HG03039 (cell line): ENCODE data around the gene SND1.

Source experiments
- ATAC-seq: cut with Tn5 transposase; IDR thresholded peaks from one replicate; pipeline ENCODE4 v1.9.1; 2021; ENCODE audit warnings: mild to moderate bottlenecking, moderate library complexity; ENCODE audit not compliant: unreplicated experiment

SND1 gene

DNA sequence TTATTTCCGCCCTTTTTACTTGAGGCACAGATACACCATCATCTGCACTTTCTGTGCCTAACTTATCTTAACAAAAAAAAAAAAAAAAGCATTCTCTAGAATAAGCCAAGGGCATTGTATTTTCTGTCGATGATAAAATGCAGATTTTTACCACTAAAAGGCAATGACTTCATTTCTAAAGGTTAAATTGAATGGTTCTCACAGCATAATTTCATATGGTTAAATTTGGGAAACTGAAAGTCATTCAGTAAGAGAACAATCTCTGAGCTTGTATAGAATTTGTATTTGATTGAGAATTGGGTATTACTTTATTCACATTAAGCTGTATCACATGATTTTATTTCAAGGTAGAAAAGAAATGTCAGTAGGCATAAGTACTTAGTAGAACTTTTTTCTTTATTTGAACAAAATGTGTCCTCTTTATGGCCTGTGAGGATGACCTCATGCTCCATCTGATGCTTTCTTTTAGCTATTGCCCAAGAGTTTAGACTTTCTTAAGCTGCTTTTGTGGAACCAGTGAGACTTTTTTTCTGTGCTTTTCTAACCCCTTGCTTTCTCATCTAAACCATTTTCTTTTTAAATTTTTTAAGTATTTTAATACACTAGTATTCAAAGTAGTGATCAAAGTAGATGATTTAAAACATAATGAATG, 268.9 kb downstream of the SND1 start:
- no peak for ATAC-seq

DNA sequence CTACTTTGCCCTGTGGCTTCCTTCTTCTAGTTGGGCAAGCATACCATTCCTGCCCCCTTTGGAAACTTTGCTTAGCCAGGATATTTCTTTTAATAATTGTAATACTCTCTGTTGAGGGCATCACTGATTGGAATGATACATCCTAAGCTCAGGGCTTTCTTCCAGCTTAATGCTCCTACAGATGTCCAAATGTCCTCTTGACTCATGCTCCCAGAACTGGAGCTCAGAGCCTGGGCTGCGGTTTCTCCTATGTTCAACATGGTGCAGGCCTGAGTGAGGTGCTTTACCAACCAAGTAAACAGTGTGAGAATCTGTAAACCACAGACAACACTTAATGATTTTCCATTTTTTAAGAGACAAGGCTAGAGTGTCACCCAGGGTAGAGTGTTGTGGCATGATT, 270.7 kb downstream of the SND1 start:
- no peak for ATAC-seq

- no peak for ATAC-seq
These were observed 272.9 kb downstream of the SND1 start for GRCh38 chr7:127924874-127925273.

GRCh38 chr7:127927348-127927696, 275.3 kb downstream of the SND1 start:
- ATAC-seq, result no peak

GRCh38 chr7:127928222-127928621, 276.2 kb downstream of the SND1 start:
- no peak for ATAC-seq

DNA sequence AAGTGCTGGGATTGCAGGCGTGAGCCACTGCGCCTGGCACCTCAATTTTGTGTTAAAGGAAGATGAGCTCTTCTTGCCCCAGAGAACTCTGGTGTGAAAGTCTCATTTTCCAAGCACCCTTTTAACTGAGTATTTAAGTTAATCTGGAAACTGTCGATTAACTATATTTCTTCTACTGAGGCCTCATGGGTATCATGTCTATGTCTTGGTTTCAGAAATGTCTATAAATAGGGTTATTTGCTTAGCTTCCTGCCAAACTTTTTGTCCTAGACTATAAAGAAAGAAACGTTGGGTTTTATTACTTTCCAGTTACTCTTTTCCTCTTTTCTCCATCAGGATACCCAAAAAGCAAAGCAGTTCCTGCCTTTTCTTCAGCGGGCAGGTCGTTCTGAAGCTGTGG, 276.9 kb downstream of the SND1 start:
- no peak for ATAC-seq

- no peak for ATAC-seq
These were observed 278.6 kb downstream of the SND1 start for GRCh38 chr7:127930341-127931328.

- no peak for ATAC-seq
These were observed 280.1 kb downstream of the SND1 start for GRCh38 chr7:127932076-127932475.

DNA sequence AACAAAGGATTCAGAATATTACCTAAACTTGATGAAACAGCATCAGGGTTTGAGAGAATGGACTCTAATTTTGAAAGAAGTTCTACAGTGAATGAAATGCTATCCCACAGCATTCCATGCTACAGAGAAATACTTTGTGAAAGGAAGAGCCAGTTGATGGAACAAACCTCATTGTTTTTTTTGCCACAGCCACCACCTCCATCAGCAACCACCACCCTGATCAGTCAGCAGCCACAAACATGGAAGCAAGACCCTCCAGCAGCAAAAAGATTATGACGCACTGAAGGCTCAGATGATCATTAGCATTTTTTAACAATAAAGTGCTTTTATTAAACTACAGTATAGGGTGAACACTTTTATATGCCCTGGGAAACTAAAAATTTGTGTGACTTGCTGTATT, 280.5 kb downstream of the SND1 start:
- ATAC-seq, result no peak

DNA sequence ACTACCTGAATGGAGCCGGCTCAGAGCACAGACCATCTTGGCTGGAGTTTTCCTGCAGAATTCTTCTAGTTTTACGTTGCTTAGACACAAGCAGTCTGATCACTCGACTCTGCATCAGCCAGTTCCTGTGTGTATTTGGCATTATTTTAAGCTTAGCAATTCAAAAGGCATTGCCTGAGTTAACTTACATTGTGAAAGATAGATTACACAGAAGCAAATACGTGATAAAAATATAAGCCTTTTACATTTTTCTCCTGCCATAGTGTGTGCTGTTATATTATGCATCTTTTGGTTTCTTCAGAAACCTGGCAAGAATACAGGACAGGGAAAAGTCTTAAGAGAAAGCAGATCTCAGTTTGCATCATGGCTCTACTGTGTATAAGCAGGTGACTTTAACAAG, 281.2 kb downstream of the SND1 start:
- no peak for ATAC-seq

GRCh38 chr7:127934711-127935110, 282.7 kb downstream of the SND1 start:
- ATAC-seq, result no peak

DNA sequence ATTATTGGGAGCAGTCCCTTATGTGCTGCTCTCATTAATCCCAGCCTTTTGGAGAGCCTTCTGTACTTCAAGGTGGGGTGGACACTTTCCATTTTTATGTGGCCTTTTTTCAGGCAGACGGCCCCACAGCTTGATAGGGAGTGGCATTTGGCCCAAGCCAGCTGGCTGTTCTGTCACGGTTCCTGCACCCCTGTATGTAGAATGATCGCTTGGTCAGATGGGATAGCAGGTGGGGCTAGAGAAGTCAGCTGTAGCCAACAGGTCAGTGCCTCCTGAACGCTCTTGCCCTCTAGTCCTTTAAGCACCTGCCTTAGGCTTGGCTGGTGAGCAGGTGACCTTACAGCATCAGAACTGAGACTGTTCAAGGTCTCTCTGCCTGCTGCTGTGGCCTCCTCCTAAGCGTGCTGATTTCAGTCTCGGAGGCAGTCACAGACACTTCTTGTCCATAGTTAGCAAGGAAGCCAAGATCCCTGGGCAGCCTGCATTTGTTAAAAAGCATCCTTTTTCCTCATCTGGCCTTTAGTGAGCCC, 283.9 kb downstream of the SND1 start:
- ATAC-seq, result no peak

DNA sequence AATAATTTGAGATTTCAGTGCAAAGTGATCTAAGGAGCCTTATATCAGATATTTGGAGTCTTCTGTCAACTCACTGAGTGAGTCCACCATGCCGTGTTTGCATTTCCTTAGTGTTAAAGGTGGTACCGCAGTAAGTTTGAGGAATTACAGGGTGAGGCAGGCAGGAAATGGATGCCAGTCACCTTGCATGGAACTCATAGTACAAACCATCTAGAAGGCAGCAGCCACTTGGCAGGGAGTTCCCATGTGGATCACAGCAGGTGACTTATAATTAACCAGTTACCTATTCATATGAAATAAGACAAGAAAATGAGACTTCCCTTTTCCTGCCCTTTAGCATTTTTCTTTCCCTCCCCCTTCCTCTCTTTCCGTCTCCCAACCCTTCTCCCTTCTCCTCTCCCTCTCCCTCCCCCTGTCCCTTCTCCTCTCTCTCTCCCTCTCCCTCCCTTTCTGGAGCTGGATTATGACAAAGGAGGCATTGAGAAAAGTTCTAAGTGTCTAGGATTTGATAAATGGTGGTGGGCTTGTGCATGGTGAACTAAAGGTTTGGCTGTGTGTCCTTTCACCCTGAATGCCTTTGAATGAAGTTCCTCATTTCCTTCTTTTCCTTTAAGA, 285.2 kb downstream of the SND1 start:
- no peak for ATAC-seq

- ATAC-seq, result no peak
These were observed 286.6 kb downstream of the SND1 start for GRCh38 chr7:127938588-127938987.

GRCh38 chr7:127940381-127941160, 288.6 kb downstream of the SND1 start:
- no peak for ATAC-seq

DNA sequence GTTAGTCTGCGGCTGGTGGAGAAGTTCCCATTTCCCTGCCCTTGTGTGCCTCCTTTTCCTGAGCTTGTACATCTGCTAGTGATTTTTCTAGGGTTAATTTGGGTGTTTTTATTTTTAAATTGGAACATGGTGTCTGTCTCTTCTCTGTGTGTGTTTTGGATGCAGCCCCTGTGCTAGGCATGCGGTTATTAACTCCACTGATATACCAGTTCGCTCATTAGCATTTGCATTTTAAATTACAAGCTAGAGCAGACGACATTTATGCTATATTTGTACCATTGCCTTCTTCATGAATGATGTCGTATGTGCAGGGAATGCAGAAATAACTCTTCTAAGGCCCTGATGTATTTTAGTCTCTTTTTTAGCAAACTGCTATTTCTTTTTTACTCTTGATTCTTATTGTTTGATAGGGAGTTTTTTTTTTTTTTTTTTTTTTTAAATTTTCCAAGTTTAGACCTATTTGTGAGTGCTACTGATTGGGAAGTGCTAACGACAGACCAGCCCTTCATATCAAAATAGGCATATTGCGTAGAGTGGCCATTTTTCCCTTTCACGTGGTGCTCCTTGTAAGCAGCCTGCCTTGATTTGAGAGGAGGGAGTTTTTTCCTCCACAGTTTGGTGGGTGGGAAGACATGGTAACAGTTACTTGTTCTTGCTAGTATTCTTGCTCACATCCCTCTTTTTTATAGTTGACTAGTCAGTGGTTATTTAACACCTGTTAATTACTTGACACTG, 289.6 kb downstream of the SND1 start:
- ATAC-seq, result no peak

DNA sequence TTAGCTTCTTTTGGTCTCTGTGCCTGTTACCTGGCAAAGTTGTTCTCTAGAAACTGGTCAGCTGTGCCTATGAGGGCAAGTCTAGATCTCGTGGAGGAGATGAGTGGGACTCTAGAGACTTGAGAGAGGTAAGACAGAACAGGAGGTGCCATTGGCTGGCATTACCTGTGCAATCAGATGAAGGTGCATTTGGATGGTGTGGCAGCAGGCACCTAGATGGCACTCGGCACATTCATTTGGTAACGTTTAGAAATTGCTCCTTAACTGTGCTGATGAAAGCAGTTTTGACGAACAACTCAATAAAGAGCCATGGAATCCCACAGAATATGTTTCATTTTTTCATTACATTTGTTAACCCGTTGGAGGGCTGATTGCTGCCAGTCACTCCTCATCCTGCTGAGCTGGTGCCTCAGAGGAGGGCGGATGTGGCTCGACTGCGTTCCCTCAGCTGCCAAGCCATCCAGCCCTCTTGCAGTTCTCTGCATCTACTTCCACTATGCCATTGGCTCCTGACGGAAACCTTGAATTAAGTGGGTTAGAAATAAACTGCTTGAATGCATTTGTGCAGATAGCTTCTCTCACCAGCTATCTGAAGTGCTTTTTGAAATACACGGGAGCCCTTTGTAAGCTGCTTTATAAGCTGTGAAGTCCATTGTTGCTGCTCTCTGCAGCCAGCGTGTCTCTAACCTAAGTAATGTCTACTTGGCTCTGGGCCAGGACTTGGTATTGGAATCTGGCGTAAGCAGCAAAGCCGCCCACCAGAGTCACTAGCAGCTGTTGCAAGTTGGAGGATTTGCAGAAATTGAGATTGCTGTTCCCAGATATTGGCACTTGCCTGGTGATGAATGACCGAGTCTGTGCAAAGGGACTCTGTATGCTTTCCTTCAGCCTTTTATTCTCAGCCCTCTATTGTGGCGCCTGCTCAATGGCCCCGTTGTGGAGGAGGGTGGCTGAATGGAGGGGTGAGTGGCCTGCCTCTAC, 291.8 kb downstream of the SND1 start:
- no peak for ATAC-seq

GRCh38 chr7:127946111-127946510, 294.1 kb downstream of the SND1 start:
- ATAC-seq, result no peak

DNA sequence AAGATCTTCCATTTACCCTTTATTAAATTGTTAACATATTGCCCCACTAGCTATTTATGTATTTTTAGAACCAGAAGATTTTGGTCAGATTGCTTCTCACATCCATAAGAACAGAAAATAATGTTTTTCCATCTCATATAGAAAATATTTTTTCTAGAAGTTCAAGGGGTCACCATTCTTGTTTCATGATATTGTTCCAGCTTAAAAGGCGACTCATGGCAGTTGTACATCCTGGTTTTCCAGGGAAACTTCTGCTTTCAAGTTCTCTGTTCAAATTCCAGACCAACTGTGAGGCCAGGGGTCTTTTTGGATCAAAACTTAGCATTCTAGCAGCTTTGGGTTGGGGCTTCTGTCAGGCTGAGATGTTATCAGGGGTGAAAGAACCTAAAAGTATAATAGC, 294.9 kb downstream of the SND1 start:
- ATAC-seq, result no peak
